ENCODE measurements around the gene RBM45. TPM values are rescaled to one million over a fixed set of nuclear protein-coding genes. Genes with fewer than 3 reads are reported as not detected.

Gene RBM45
- total RNA-seq, 1 experiment from 2014 or later: 10.5 TPM

DNA sequence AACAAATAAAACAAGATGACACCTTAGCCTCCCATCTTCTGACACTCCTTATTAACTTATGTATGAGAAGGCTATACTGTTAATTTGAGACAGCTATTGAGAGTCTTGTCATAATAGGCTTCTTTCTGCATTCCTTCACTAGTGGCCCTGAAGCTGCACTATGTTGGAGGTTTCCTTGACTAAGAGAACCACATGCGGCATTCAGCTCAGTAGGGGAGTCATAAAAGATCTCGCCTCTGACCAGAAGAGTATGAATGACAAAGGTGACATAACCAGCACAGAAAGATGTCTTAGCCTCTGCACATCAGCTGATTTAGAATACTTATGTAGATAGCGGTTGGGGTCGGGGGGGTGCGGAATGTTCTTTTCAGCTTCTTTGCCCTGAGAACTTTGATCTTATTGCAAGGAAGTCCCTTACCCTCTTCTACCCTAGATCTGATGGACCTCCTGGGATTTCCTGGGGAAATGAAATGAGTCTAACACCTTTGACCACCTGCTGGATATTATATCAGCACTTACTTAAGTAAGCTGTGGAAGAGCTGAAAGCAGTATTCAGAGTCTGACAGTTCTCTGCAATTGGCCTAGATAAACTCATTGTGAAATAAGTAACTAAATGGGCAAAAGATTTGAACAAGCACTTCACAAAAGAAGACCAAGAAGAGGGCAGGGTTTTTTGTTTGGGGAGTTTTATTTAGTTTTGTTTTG is 24.2 kb downstream of the RBM45 start:
- Histone ChIP-seq H3K9me2 (replicated peaks; ENCODE audit: low read length) (no peaks in the 10 kb centered on the region), H3K4me3 (ENCODE audit: low read length) (no peak overlapping the region), H2AFZ (ENCODE audit: low read length) (no peak overlapping the region), H3K79me2 (ENCODE audit: low read length) (no peaks in the 10 kb centered on the region), H3K9ac (ENCODE audit: low read length) (no peak overlapping the region), H4K20me1 (ENCODE audit: low read length) (no peaks in the 10 kb centered on the region), H3K27me3 (ENCODE audit: low read length) (no peaks in the 10 kb centered on the region), H3K27ac (ENCODE audit: low read length) (no peak overlapping the region), H3K9me3 (ENCODE audit: low read length) (no peaks in the 10 kb centered on the region), H3K36me3 (ENCODE audit: low read depth, low read length) (no peaks in the 10 kb centered on the region), H3K4me1 (ENCODE audit: insufficient read depth, low read length) (peaks cover 8% of the 10 kb centered on the region; the same call in 1 of the 2 replicates), H3F3A (ENCODE audit: low read length, unreplicated experiment) (no peaks in the 10 kb centered on the region), H3K4me2 (ENCODE audit: low read length) (no peak overlapping the region)
- TF ChIP-seq, protein P1, sequence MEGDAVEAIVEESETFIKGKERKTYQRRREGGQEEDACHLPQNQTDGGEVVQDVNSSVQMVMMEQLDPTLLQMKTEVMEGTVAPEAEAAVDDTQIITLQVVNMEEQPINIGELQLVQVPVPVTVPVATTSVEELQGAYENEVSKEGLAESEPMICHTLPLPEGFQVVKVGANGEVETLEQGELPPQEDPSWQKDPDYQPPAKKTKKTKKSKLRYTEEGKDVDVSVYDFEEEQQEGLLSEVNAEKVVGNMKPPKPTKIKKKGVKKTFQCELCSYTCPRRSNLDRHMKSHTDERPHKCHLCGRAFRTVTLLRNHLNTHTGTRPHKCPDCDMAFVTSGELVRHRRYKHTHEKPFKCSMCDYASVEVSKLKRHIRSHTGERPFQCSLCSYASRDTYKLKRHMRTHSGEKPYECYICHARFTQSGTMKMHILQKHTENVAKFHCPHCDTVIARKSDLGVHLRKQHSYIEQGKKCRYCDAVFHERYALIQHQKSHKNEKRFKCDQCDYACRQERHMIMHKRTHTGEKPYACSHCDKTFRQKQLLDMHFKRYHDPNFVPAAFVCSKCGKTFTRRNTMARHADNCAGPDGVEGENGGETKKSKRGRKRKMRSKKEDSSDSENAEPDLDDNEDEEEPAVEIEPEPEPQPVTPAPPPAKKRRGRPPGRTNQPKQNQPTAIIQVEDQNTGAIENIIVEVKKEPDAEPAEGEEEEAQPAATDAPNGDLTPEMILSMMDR (conservative IDR thresholded peaks at IDR 0.05; ENCODE audit: low read depth, low read length): no peak
- TF ChIP-seq EZH2phosphoT487 (IDR thresholded peaks at IDR 0.05; ENCODE audit: borderline replicate concordance, low read length): no peak
- CTCF ChIA-PET: interaction anchor here (0.9 kb wide), 1 partner anchor 283 kb away, joined by 4 read pairs; no protein-coding TSS in a partner anchor
- intact Hi-C loops (cut with micrococcal nuclease): no loop called here
- ATAC-seq (no peak), DNase-seq (no peak)
- no TSS peak for BruUV-seq (replicated peaks)
- POLR2A ChIA-PET (ENCODE audit: unreplicated experiment): no interaction called here

DNA sequence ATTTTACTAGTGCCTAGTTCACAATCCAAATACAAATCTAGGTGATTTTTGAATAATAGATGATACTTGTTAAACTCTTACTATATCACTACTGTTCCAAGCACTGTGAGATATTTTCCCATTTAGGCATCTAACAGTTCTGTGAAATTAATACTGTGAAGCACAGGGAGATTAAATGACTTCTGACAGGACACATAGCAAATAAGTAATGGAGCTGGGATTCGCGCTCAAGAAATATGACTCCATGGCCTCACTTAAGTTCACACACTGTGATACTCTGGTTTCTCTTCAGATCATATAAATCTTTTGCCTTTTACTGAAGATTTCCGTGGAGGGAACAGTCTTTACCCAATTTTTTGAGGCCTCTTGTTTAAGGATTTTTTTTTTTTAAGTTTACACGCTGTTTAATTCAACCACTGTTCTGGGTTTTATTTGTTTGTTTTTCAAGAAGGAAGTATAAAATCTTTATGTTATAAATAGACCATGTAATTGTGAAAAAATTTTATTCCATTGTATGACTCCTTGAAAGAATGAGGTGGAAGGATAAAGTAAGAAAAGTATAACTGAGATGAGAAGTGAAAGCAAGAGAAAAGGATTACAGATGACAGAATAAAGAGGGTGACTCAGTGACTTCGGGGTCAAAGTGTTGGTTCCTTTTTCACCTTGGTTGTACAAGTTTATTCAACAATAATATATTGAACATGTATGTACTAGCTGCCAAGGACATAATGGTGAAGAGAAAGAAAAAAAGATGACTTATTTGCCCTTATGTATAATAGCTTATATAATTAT is 30.2 kb downstream of the RBM45 start:
- Histone ChIP-seq H2AFZ (ENCODE audit: low read length) (peak overlapping the region; percentile 58), H3K27me3 (ENCODE audit: low read length) (no peaks in the 10 kb centered on the region), H3K79me2 (ENCODE audit: low read length) (no peaks in the 10 kb centered on the region), H3K4me3 (ENCODE audit: low read length) (peak overlapping the region; percentile 9; the same call in 1 of the 2 replicates), H4K20me1 (ENCODE audit: low read length) (no peaks in the 10 kb centered on the region), H3F3A (ENCODE audit: low read length, unreplicated experiment) (peaks cover 5% of the 10 kb centered on the region), H3K27ac (ENCODE audit: low read length) (0 out of 2 replicates have a peak overlapping the region, but pooled peaks have one; percentile 16), H3K36me3 (ENCODE audit: low read depth, low read length) (no peaks in the 10 kb centered on the region), H3K4me1 (ENCODE audit: insufficient read depth, low read length) (peaks cover 12% of the 10 kb centered on the region), H3K9me3 (ENCODE audit: low read length) (no peaks in the 10 kb centered on the region), H3K4me2 (ENCODE audit: low read length) (peak overlapping the region; percentile 55), H3K9me2 (replicated peaks; ENCODE audit: low read length) (no peaks in the 10 kb centered on the region), H3K9ac (ENCODE audit: low read length) (no peak overlapping the region)
- intact Hi-C loops (cut with micrococcal nuclease): no loop called here
- ATAC-seq (peak; percentile 73), DNase-seq (peak; percentile 22)
- TF ChIP-seq EZH2 (IDR thresholded peaks at IDR 0.05; ENCODE audit: low read length, unreplicated experiment) (no peak), EZH2phosphoT487 (IDR thresholded peaks at IDR 0.05; ENCODE audit: borderline replicate concordance, low read length) (no peak)
- TF ChIP-seq, protein P1 (conservative IDR thresholded peaks at IDR 0.05; ENCODE audit: low read depth, low read length): no peak
- BruUV-seq (replicated peaks): no TSS peak
- ChIA-PET POLR2A (ENCODE audit: unreplicated experiment) (no interaction called here), CTCF (no interaction called here)
